ENCODE data around the gene EGR2.

GRCh38 chr10:62766386-62766785, 49.8 kb downstream of the EGR2 start:
- TF ChIP-seq EZH2 (IDR thresholded peaks at IDR 0.05) (no peak), CTCF (IDR thresholded peaks at IDR 0.05) (no peak), EZH2phosphoT487 (IDR thresholded peaks at IDR 0.05) (no peak)
